Activated CD4-positive, alpha-beta T cell treated with anti-CD3 and anti-CD28 coated beads, Interleukin-2, Interleukin-4, amounts not matched to agents 100 ng/mL and 50 ng/mL, durations not matched to agents 16 hours and 8 hours (primary cell): Measurements from ENCODE around the gene FOXL1.

Source experiments
- DNase-seq: peaks from one replicate; pipeline ENCODE4 v3.0.0-alpha.2; 2020; ENCODE audit warnings: low spot score

Gene FOXL1

DNA sequence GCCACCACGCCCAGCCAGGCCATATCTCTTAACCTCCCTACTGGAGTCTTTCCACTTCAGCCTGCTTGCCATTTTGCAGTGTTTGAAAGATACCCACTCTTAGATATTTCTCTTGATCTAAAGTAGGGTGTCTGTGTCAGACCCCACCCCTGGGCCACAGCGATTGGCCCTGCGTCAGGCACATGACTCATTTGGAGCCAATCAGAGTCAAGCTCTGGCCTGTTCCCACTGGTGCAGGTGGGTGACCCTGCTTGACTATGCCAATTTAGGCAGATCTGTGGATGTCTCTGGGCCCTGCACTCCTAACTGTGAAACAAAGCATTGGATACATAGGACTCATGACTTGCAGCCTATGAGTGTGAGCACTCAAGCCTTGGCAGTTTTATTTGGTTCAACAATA is 27.6 kb downstream of the FOXL1 start:
- no peak for DNase-seq

DNA sequence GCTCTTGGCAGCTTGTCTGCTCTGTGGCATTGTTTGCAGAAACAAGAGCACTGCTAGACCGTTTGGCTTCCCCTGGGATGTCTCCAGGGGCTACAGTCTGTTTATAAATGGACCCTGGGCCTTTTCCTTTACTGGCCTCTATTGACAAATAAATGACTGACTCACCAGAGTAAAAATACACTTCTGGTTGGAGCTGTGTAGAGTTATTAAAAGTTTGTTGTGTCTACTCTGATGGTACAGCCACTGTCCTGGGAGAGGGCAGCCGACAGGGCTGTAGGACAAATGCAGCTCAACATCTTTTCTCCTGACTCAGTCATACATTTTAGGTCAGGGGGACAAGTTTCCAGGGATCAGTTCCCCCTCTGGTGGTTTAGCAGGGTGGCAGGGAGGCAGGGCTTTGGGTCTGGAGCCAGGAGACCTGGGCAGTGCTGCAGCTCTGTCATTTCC is 30.0 kb downstream of the FOXL1 start:
- DNase-seq: no peak

DNA sequence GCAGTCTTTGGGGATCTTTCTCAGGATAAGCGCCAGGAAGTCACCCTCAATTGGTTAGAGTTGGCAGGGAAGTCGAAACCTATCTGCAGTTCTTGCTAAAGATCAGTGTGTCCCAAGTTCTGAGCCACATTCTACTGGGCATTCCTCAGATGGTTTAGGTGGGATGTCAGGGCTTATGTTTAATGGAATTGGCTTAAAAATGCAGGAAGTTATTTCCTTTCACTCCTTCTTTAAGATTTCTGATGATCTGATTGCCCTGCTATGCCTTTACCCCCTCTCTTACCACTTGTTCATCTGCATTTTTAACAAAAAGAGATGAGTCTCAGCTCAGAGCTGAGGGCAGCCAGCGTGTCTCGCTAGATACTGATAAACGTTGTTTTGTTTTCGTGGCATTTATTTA is 30.8 kb downstream of the FOXL1 start:
- DNase-seq: no peak

DNA sequence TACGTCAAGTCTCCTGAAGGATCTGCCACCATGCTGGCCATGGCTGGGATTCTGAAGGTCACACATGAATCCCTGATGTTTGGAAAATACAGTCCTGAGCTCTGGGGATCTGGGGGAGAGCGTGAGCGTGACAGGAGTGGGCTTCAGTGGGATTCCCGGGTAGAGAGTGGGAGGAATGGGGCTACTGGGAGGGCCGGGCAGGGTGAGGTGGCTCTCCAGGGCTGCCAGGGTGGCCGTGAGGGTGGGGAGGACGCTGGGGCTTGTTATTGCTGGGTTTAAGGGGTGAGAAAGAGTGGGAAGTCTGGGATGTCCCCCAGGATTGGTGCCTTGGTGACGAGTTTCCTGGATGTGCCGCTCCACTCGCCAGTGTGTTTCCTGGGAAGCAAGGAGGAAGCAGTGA is 31.3 kb downstream of the FOXL1 start:
- no peak for DNase-seq

DNA sequence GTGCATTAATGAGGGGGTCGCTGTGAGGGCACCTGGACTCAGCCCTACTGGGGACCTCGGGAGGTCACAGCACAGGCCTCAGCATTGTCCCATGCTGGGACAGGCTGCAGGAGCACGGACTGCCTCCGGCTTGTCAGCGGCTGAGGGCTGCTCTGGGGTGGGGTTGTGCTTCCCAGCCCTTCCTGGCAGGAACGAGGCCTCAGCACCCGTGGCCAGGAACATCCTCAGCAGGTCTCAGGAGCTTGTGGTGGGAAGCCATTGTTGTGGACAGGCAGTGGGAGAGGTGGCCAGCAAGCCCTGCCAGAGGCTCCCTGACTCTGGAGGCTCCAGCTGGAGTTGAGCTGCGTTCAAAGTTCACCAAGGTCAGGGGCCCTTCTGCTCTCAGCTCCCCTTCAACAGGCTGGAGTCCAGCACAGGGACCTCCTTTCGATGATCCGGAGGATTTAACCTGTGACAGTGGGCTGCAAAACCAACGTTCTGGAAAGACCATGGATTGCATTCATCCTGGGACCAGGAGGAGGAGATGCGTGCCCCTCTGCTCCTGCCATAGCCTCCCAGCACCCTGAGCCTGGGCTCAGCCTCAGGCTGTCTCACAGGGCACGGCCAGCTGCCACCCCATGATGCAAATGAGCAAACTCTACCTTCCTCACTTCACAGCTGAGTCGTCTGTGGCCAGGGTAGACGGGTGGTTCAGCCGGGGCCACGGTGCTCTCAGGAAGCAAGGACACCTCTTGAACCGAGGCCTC is 32.6 kb downstream of the FOXL1 start:
- no peak for DNase-seq

DNA sequence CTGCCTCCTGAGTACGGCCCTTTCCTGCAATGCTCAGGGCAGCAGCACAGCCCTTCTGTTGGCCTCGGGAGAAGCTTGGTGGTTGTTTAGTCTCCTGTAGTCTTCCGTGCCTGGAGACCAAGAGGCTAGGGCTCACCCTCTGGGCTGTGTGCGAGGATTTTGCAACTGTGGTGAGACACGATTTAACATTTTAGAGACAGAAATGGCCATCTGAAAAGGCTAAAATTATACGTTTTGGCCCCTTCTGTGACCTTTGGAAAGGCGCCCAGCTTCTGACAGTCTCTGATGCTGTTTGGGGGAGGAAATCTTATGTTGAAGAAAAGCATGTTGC is 33.1 kb downstream of the FOXL1 start:
- no peak for DNase-seq

DNA sequence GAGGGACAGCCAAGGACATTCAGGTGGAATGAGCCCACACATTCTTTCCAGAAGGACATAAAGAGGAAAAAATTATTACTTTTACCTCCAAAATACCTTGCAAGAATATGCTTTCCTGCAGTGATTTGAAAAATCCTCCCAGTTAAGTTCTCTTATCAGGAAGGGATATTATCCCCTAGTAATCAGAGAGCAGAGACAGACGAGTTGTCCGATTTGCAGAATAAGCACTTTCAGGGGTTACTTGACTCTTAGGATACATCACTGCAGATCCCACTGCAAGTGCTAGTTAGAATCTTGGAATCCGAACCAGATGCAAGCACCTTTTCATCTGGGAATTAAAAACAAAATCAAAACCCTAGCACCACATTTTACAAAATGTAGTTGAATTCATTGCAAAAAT is 33.6 kb downstream of the FOXL1 start:
- DNase-seq: no peak

DNA sequence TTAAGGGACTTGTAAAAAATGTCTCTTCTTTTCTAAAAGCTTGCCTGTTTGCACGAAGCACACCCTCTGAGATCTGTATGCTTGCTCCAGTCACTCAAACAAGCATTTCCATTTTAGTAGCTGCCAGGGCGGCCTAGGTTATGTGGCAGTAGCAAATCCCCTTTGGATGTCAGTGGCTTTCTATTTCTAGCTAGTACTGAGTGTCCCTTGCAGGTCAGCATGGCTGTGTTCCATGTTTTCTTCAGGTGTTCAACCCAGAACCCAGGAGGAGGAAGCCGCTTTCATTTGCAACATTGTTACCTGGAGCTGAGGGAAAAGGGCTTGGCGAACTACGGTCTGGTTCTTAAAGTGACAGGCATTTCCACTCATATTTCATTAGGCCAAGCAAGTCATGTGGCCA is 36.4 kb downstream of the FOXL1 start:
- DNase-seq: no peak

DNA sequence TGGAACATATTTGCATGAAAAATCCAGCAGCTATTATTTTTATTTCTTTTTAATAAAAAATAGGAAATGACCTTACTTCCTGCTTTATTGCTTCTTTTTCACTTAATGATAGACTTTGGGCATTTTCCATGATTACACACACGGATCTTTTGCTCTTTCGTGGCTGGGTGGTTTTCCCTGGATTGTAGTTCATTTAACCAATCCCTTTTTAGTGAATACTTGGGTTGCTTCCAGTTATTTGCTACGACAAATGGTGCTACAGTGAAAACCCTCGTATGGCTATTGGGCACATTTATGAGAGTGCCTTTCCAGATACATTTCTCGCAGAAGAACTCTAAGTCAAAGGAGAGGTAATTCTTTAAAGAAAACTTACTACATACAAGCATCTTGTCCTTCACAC is 38.6 kb downstream of the FOXL1 start:
- DNase-seq: no peak

DNA sequence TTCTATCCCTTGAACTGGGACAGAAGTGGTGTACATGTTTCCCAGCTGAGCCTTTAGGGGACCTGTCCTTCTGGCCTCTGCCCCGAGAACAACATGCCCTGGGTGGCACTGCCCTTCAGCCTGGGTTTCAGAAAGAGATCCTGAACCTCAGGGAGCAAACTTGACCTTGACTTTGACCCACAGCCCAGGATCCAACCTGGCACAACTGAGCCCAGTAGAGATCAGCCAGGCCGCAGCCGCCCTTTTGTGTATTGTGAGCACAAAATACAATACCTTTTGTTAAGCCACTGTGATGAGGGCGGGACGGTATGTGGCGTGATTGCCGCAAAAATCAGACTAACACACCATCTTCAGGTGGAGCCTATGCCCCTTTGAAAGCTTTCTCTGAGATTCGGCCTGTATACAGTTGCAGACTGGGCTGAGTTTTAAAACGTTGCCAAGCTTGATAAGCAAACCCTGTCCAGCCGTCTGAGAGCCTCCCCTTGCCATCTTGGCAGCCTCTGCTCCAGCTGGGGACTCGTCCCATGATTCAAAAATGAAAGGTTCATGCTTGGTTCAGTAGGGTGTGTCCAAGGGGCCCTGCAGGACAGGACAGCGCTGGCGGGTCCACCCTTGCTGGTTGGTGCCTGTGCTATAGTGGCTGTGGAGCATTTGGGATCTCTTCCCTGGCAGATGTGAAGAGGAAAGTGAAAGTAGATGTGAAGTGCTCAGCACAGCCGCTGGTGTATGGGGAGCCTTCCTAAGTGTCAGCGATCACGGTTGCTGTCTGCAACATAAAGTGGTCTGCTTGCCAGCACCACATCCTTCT is 40.3 kb downstream of the FOXL1 start:
- DNase-seq: no peak

DNA sequence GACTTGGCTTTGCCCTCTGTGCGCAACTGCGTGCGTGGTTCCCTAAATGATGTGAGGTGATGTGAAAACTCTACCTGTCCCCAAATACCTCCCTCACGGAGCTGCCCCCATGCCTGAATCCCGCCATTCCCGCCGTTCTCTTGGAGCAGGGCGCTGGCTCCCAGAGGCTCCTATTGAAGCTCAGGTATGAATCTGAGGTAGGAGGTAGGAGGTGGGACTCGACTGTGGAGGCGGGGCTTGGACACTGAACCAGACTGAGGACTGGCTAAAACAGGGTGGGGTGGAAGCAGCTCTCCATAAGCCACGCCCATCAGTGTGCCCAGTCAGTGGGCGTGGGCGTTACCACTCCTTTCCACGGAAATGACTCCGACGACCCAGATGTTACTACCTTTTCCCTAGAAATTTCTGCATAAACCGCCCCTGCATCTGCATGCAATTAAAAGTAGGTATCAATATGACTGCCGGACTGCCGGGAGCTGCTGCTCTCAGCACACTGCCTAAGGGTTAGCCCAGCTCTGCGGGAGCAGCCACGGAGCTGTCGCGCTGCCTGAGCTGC is 41.0 kb downstream of the FOXL1 start:
- no peak for DNase-seq

DNA sequence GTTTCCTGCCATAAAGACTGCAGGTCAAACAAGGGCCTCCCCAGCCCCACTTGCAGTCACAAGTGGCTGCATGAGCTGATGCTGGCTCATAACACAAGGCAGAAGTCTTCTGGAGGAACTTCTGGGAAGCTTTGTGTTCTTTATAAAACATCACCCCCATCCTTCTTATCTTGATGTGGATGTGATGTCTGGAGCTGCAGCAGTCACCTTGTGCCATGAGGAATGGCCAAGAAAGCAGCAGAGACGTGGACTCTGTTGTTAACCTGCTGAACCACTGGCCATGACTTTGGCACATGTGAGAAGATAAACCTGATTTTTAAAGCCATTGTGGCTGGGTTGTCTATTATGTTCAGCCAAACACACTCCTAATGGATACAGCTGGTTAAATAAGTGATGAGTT is 41.8 kb downstream of the FOXL1 start:
- DNase-seq: no peak

DNA sequence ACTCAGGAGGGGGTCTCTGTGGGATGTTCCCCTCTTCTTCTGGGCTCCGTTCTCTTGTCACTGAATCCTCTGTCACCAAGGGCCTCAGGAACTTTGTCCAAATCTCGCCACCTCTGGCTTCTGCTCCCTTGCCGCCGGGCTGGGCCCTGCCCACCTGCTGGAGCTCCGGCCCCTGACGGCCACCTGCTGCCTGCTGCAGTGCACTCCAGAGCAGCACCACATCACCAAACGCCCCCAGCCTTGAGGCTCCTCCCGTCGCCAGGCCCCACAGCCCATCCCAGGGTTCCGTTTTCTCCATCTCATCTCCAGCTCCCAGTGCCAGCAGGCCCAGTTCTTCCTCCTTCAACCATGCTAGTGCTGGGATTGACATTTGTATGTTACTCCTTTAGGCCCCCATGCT is 43.6 kb downstream of the FOXL1 start:
- DNase-seq: no peak

DNA sequence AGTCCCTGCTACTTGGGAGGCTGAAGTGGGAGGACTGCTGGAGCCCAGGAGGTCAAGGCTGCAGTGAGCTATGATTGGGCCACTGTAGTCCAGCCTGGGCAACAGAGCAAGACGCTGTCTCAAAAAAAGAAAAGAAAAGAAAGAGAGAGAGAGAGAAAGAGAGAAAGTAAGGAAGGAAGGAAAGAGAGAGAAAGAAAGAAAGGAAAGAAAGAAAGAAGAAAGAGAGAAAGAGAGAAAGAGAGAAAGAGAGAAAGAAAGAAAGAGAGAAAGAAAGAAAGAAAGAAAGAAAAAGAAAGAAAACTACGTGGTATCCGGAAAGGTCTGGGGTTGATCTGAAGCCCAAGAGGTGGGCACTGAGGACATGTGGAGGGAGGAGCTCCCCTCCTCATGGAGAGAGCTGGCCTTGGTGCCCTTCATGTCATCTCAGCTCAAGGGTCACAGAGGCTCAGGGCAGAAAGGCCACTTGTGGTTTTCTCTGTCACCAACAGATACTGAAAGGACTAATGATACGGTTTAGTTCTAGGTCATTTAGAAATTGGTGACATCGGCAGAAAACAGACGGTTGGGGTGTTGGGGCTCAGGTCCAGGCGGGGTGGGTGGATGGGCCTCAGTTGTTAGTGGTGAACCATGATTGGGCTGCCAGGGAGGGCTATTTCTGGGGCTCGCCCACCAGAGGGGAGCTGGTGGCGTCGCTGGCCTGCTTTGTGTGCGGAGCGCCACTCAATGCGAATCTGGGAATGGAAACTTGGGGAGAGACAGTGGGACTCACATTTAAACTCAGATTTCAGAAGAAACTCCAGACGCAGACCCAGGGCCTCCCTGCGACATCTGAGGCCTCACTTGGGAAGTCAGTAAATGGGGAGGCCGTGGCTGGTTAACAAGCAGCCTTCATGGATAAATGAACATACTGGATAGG is 44.6 kb downstream of the FOXL1 start:
- no peak for DNase-seq

DNA sequence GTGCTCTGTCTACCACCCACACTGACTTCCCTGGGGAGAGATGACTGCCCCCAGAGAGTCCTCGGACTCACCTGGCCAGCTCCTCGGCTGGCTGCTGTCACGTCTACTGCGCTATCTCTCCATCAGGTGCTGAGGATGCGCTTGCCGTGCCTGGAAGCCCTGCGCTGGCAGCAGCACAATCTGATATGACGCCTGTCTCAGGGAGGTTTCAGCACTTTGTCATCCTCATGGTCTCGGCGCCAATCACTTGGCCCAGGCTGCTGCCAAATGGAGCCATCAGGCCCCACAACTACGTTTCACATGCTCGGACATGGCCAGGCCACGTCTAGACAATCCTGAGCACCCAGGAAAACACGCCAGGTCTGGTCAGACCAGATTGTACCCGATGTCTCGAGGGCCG is 46.7 kb downstream of the FOXL1 start:
- no peak for DNase-seq

DNA sequence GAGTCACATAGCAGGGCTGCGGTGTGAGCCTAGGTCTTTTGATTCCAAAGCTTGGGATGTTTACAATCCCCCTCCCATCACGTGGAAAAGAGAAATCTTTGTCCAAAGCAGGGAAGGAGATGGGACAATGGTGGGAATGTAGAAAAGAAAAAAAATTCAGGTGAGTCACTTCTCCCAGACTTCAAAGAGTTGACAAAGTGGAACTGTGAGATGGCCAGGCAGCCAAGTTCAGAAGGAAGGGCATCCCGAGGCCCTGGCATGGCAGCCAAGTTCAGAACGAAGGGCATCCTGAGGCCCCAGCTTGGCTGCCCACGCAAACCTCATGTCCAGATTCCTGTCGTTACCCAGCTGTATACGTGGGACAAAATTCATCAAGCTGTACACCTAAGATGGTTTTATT is 47.5 kb downstream of the FOXL1 start:
- no peak for DNase-seq

DNA sequence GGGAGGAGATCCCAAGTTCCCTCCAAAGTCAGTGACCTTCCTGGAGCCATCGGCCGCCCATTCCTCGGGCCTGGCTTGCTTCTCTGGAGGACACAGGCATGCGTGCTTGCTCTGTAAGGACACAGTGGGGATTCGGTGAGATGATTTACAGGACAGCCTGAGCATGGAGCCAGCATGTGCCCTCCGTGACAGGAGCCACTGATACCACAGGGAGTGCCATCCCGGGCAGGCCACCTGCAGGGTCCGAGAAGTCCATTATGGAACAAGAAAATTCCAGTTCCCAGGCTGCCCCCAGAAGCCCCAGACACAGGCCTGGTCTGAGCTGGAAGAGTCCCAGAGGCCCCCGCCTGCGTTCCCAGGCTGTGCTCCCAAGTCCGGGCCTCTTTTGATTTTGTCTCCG is 47.9 kb downstream of the FOXL1 start:
- DNase-seq: no peak

DNA sequence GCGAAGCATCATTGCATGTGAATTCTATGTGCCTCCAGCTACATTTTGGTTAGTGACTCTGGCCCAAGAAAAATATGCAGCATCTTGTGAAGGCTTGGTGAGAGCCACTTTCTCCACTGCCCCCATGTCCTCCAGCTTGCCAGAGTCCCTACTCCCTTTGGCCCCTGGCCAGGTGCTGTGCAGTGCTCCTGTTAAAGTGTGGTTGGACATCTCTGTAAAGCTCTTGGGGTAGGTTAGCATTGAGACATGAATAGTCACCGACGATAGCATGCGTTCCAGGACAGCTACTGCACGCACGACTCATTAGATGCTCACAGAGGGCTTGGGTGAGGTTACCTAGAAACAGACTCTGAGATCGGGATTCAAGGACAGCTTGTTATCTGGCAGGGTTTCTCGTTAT is 48.6 kb downstream of the FOXL1 start:
- no peak for DNase-seq

DNA sequence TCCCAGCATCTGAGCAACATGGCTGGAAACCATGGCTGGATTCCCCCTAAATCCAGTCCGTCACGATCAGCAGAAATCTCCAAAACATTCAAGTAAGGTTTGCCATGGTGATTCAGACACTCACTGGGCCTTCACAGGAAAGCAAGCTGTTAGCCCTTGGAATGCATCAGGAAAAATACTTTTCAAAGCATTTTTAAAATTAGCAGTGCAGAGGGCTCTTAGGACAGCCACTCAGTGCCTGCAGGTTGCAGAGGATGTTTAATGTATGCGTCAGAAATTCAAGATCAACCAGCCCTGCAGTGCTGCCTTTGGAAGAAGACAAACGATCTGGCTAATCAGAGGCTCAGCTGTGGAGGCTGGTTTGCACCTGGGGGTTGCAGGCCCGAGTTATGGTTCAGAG is 50.3 kb downstream of the FOXL1 start:
- DNase-seq: no peak

DNA sequence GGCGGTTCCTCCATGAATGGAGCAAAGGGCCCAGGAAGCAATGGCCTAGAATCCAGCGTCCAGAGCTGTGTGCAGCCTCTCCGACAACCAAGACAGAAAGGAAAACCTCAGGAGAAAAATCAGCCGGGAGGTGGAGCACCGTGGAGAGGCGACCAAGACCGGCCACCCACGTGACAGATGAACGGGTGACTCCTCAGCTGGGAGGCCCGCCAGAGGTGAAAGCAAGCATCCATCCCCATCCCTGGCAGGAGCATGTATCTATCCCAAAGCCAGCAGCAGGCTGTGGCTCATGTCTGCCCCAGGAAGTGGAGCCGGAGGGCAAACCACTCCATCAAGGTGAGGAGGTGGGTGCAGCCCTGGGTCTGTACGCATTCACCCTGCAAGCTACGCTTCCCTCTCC is 52.1 kb downstream of the FOXL1 start:
- DNase-seq: no peak

DNA sequence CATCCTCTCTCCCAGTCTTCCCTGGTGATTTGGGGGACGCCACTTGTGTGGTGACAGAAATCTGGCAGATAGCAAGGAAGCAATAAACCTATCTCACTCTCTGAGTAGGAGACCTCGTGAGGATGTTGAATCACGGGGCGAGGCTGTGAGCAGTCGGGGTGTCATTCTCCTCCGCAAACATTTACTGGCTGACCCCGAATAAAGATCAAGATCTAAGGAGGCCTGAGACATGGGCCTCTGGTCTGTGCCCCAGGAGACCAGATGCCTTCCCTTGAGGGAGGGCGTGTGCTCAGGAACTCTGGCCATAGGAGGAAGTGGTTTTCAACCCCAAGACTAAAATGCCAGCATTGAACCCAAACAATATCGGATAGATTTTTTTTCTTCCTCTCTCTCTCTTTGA is 53.1 kb downstream of the FOXL1 start:
- no peak for DNase-seq
